ENCODE results near the gene PPP1R3F. TPM values are rescaled to one million over a fixed set of nuclear protein-coding genes. Genes with fewer than 3 reads are reported as not detected.

PPP1R3F gene
- total RNA-seq, 1 experiment from 2014 or later, result 7.3 TPM

DNA sequence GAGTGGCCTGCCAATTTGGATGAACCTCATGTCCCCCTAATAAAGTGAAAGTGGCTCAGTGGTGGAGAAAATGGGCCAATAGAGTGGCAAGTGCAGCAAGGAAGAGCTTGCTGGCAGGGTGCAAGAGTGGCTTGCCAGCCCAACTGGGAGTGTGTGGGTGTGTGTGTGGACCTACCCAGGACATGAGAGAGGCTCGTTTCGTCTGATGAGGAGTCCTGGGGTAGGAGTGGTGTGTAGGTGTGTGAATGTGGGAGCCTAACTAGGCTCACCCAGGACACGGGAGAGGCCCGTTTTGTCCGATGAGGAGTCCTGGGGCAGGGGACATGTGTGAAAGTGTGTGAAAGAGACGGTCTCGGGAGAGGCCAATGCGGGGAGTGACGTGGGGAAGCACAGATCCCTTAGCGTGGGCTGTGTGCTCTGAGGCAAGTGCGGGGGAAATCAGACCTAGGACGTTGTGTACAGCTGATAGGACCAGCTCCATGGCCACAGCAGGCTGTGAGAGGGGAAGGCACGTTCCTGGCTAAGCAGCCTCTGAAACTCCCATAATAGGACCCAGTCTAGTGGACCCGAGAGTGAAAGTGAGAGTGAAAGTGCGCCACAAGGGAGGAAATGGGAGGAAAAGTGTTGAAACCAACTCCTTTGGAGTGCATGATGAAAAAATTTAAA, 39.1 kb downstream of the PPP1R3F start:
- no peak overlapping the region for H2BK120ac ChIP-seq (ENCODE audit: low read depth, low read length, poor library complexity, severe bottlenecking)
- Mint-ChIP-seq H3K4me1 (peaks cover 38 to 46% of the 10 kb centered on the region in 2 experiments), H3K9me3 (peaks cover 60 to 67% of the 10 kb centered on the region in 2 experiments), H3K27me3 (ENCODE audit: low read depth) (peaks cover 6% of the 10 kb centered on the region), H3K27ac (peak overlapping the region; percentile 95 to 97 (median 96)), H3K4me3 (peak overlapping the region; percentile 43 to 71), H3K36me3 (ENCODE audit: insufficient read depth in 1 of 3, low read depth in 3 of 3) (peaks cover 4 to 12% (median 5%) of the 10 kb centered on the region in 3 experiments; a peak in 4 of 7 replicates)
- H3K27me3 ChIP-seq (ENCODE audit: insufficient read depth, low read length), result no peaks in the 10 kb centered on the region
- H3K79me2 ChIP-seq (ENCODE audit: insufficient read depth, low read length), result no peaks in the 10 kb centered on the region
- H3K18ac ChIP-seq (ENCODE audit: insufficient read length, low read depth, low read length), result peak overlapping the region; percentile 72
- peak overlapping the region; percentile 59 for H3K27ac ChIP-seq (ENCODE audit: insufficient read length, low read depth, low read length)
- H3K79me1 ChIP-seq (ENCODE audit: insufficient read depth, low read depth, low read length, poor library complexity, severe bottlenecking), result no peaks in the 10 kb centered on the region
- TF ChIP-seq, protein P1, sequence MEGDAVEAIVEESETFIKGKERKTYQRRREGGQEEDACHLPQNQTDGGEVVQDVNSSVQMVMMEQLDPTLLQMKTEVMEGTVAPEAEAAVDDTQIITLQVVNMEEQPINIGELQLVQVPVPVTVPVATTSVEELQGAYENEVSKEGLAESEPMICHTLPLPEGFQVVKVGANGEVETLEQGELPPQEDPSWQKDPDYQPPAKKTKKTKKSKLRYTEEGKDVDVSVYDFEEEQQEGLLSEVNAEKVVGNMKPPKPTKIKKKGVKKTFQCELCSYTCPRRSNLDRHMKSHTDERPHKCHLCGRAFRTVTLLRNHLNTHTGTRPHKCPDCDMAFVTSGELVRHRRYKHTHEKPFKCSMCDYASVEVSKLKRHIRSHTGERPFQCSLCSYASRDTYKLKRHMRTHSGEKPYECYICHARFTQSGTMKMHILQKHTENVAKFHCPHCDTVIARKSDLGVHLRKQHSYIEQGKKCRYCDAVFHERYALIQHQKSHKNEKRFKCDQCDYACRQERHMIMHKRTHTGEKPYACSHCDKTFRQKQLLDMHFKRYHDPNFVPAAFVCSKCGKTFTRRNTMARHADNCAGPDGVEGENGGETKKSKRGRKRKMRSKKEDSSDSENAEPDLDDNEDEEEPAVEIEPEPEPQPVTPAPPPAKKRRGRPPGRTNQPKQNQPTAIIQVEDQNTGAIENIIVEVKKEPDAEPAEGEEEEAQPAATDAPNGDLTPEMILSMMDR (conservative IDR thresholded peaks at IDR 0.05), result no peak
- H3K9me3 ChIP-seq (ENCODE audit: control insufficient read depth, low read depth, low read length), result peaks cover 31% of the 10 kb centered on the region
- H3K4me1 ChIP-seq (ENCODE audit: insufficient read depth, low read length), result peaks cover 4% of the 10 kb centered on the region; the same call in 1 of the 2 replicates
- H4K20me1 ChIP-seq (ENCODE audit: control insufficient read depth, insufficient read depth, insufficient read length), result no peaks in the 10 kb centered on the region
- H3K56ac ChIP-seq (ENCODE audit: insufficient read length, low read depth, low read length), result no peak overlapping the region
- WGBS (ENCODE audit: extremely low coverage, insufficient read length, low lambda C conversion rate), result no CpG with 5 or more reads among the region's 15 CpGs
- H4K91ac ChIP-seq (ENCODE audit: insufficient read length, low read depth, low read length), result peak overlapping the region; percentile 1
- no peak overlapping the region for H3K9ac ChIP-seq (ENCODE audit: extremely low read depth, insufficient read length, low read length)
- no peak overlapping the region for H3K23ac ChIP-seq (ENCODE audit: insufficient read length, low read depth, low read length)
- no peak overlapping the region for H2AK5ac ChIP-seq (ENCODE audit: insufficient read length, low read length)
- peak overlapping the region; percentile 53 for H3K4me2 ChIP-seq (ENCODE audit: insufficient read depth, insufficient read length, low read length)
- H3T11ph ChIP-seq (ENCODE audit: low read length), result no peak overlapping the region
- no peak overlapping the region for H2BK20ac ChIP-seq (ENCODE audit: low read depth, low read length, poor library complexity, severe bottlenecking)
- H3K23me2 ChIP-seq (ENCODE audit: insufficient read length, low read depth, low read length, poor library complexity, severe bottlenecking), result no peaks in the 10 kb centered on the region
- H2BK15ac ChIP-seq (ENCODE audit: low read depth, low read length), result no peak overlapping the region
- peak overlapping the region; percentile 38 for H3K14ac ChIP-seq (ENCODE audit: insufficient read depth, low read length)
- no peak overlapping the region for H2BK5ac ChIP-seq (ENCODE audit: insufficient read length, low read length)
- no peak overlapping the region for H2AFZ ChIP-seq (ENCODE audit: low read length)
- no peak for DNase-seq
- H4K5ac ChIP-seq (ENCODE audit: insufficient read length, low read depth, low read length), result peak overlapping the region; percentile 31
- no peak overlapping the region; the same call in 1 of the 2 replicates for H3K4ac ChIP-seq (ENCODE audit: low read depth, low read length)
- no peak overlapping the region for H4K8ac ChIP-seq (replicated peaks; ENCODE audit: insufficient read length, low read depth, low read length)
- no peak overlapping the region for H2BK12ac ChIP-seq (ENCODE audit: insufficient read length, low read depth, low read length)

All from H9 (cell line).